Neural crest cell (in vitro differentiated cells): ENCODE results near the gene BSN. TPM values are rescaled to one million over a fixed set of nuclear protein-coding genes. Genes with fewer than 3 reads are reported as not detected.

Experiments
- DNase-seq: peaks from one replicate; pipeline ENCODE4 v3.0.0; 2021; ENCODE audit warnings: low read depth, mixed read lengths, low spot score
- H3K27ac Mint-ChIP-seq: one replicate; pipeline ENCODE4 v1.8.0; 2021; ENCODE audit warnings: mild to moderate bottlenecking, mixed read lengths; ENCODE audit not compliant: unreplicated experiment
- H3K27me3 Mint-ChIP-seq: 2 replicates; pipeline ENCODE4 v1.8.0; 2021; ENCODE audit warnings: low read depth, mild to moderate bottlenecking, mixed read lengths
- H3K36me3 Mint-ChIP-seq: 2 replicates; pipeline ENCODE4 v1.8.0; 2021; ENCODE audit warnings: low read depth, mild to moderate bottlenecking, mixed read lengths
- H3K4me1 Mint-ChIP-seq: 2 replicates; pipeline ENCODE4 v1.8.0; 2021; ENCODE audit warnings: mixed read lengths
- H3K4me3 Mint-ChIP-seq: one replicate; pipeline ENCODE4 v1.8.0; 2021; ENCODE audit warnings: mild to moderate bottlenecking, mixed read lengths
- H3K9me3 Mint-ChIP-seq: 2 replicates; pipeline ENCODE4 v1.8.0; 2021; ENCODE audit warnings: mixed read lengths
- CTCF ChIP-seq: fragments of 200-600 bp; sonication (generic); conservative IDR thresholded peaks from 2 replicates; pipeline ENCODE4 v1.5.0; 2021; ENCODE audit warnings: antibody characterized with exemption, mild to moderate bottlenecking
- total RNA-seq: library from RNA; stranded (reverse); gene quantifications from 2 replicates; pipeline ENCODE4 v1.2.1, GENCODE V29; 2021

BSN gene
- total RNA-seq, 1 donor from 2014 or later, result 6.5 TPM

- no peak for TF ChIP-seq CTCF
- H3K36me3 Mint-ChIP-seq, result no peaks in the 10 kb centered on the region
- DNase-seq, result no peak
- no peaks in the 10 kb centered on the region for H3K9me3 Mint-ChIP-seq
- no peaks in the 10 kb centered on the region for H3K27me3 Mint-ChIP-seq
- peaks cover 13% of the 10 kb centered on the region for H3K4me1 Mint-ChIP-seq
- H3K4me3 Mint-ChIP-seq, result no peak overlapping the region
- no peak overlapping the region for H3K27ac Mint-ChIP-seq
These were observed 109.6 kb downstream of the BSN start for GRCh38 chr3:49663831-49664230.

GRCh38 chr3:49664300-49664699 is 110.0 kb downstream of the BSN start:
- H3K4me3 Mint-ChIP-seq, result no peak overlapping the region
- no peak overlapping the region for H3K27ac Mint-ChIP-seq
- no peaks in the 10 kb centered on the region for H3K36me3 Mint-ChIP-seq
- no peak for DNase-seq
- no peak for TF ChIP-seq CTCF
- no peaks in the 10 kb centered on the region for H3K27me3 Mint-ChIP-seq
- H3K9me3 Mint-ChIP-seq, result no peaks in the 10 kb centered on the region
- peaks cover 13% of the 10 kb centered on the region for H3K4me1 Mint-ChIP-seq

GRCh38 chr3:49665822-49666519 is 111.7 kb downstream of the BSN start:
- H3K27ac Mint-ChIP-seq, result no peak overlapping the region
- H3K36me3 Mint-ChIP-seq, result no peaks in the 10 kb centered on the region
- DNase-seq, result no peak
- H3K27me3 Mint-ChIP-seq, result no peaks in the 10 kb centered on the region
- no peak for TF ChIP-seq CTCF
- H3K4me1 Mint-ChIP-seq, result peaks cover 13% of the 10 kb centered on the region
- H3K4me3 Mint-ChIP-seq, result no peak overlapping the region
- H3K9me3 Mint-ChIP-seq, result no peaks in the 10 kb centered on the region

- no peak for DNase-seq
- Mint-ChIP-seq H3K36me3 (no peaks in the 10 kb centered on the region), H3K4me3 (no peak overlapping the region), H3K9me3 (no peaks in the 10 kb centered on the region), H3K27ac (no peak overlapping the region), H3K27me3 (no peaks in the 10 kb centered on the region), H3K4me1 (peaks cover 18% of the 10 kb centered on the region)
- TF ChIP-seq CTCF, result no peak
These were observed 112.3 kb downstream of the BSN start for GRCh38 chr3:49666592-49666991.

- DNase-seq, result no peak
- no peaks in the 10 kb centered on the region for H3K36me3 Mint-ChIP-seq
- no peaks in the 10 kb centered on the region for H3K9me3 Mint-ChIP-seq
- H3K4me3 Mint-ChIP-seq, result peak overlapping the region; percentile 15
- H3K27ac Mint-ChIP-seq, result peak overlapping the region; percentile 27
- no peak for TF ChIP-seq CTCF
- H3K4me1 Mint-ChIP-seq, result peaks cover 25% of the 10 kb centered on the region
- no peaks in the 10 kb centered on the region for H3K27me3 Mint-ChIP-seq
These were observed 113.6 kb downstream of the BSN start for GRCh38 chr3:49667701-49668413.
